ENCODE data around the gene PERCC1.
A peak's percentile ranks its signal among the peaks of the same experiment; 100 is the strongest.

The PERCC1 gene

GRCh38 chr16:1413684-1414531, 17.0 kb upstream of the PERCC1 start:
- H3K4me3 ChIP-seq (ENCODE audit: low read depth in 1 of 2, low read length in 2 of 2): peak overlapping the region; percentile 50 to 89
- peaks cover 0 to 23% of the 10 kb centered on the region in 2 donors for H3K4me1 ChIP-seq (ENCODE audit: control insufficient read depth in 1 of 2, insufficient read depth in 2 of 2, low read length in 2 of 2)
- H3K27ac ChIP-seq (ENCODE audit: low read length): no peak overlapping the region
- peaks cover 0 to 4% of the 10 kb centered on the region in 2 donors for H3K36me3 ChIP-seq (ENCODE audit: control insufficient read depth in 1 of 2, insufficient read depth in 2 of 2, low read length in 2 of 2)
- H3K9me3 ChIP-seq (ENCODE audit: control insufficient read depth in 1 of 2, low read length in 2 of 2): no peaks in the 10 kb centered on the region
- no peaks in the 10 kb centered on the region for H3K27me3 ChIP-seq (ENCODE audit: low read depth, low read length)

- Histone ChIP-seq H3K4me1 (ENCODE audit: control insufficient read depth in 1 of 2, insufficient read depth in 2 of 2, low read length in 2 of 2) (peaks cover 0 to 30% of the 10 kb centered on the region in 2 donors), H3K4me3 (ENCODE audit: low read depth in 1 of 2, low read length in 2 of 2) (peak within 1 kb of the TSS; percentile 50 to 89)
Observed at GRCh38 chr16:1414532-1415260, 16.2 kb upstream of the PERCC1 start, which contains the start of gene UNKL. TSS of gene UNKL (minus strand) at chr16:1414704. CDS start at chr16:1414691, 13 bp downstream.

GRCh38 chr16:1416521-1416941, 14.3 kb upstream of the PERCC1 start:
- Histone ChIP-seq H3K4me1 (ENCODE audit: control insufficient read depth in 1 of 2, insufficient read depth in 2 of 2, low read length in 2 of 2) (peaks cover 0 to 37% of the 10 kb centered on the region in 2 donors), H3K36me3 (ENCODE audit: control insufficient read depth in 1 of 2, insufficient read depth in 2 of 2, low read length in 2 of 2) (no peaks in the 10 kb centered on the region), H3K27me3 (ENCODE audit: low read depth, low read length) (no peaks in the 10 kb centered on the region), H3K4me3 (ENCODE audit: low read depth in 1 of 2, low read length in 2 of 2) (no peak overlapping the region), H3K27ac (ENCODE audit: low read length) (no peak overlapping the region), H3K9me3 (ENCODE audit: control insufficient read depth in 1 of 2, low read length in 2 of 2) (no peaks in the 10 kb centered on the region)

More at GRCh38 chr16:1414532-1415260, 16.2 kb upstream of the PERCC1 start, which contains the start of gene UNKL:
- H3K27me3 ChIP-seq (ENCODE audit: low read depth, low read length): no peaks in the 10 kb centered on the region
- H3K9me3 ChIP-seq (ENCODE audit: control insufficient read depth in 1 of 2, low read length in 2 of 2): no peaks in the 10 kb centered on the region
- H3K36me3 ChIP-seq (ENCODE audit: control insufficient read depth in 1 of 2, insufficient read depth in 2 of 2, low read length in 2 of 2): peaks cover 0 to 4% of the 10 kb centered on the region in 2 donors
- peak within 1 kb of the TSS; percentile 60 for H3K27ac ChIP-seq (ENCODE audit: low read length)

- Histone ChIP-seq H3K4me1 (ENCODE audit: control insufficient read depth in 1 of 2, insufficient read depth in 2 of 2, low read length in 2 of 2) (peaks cover 0 to 26% of the 10 kb centered on the region in 2 donors), H3K27ac (ENCODE audit: low read length) (peak overlapping the region; percentile 89), H3K27me3 (ENCODE audit: low read depth, low read length) (no peaks in the 10 kb centered on the region), H3K9me3 (ENCODE audit: control insufficient read depth in 1 of 2, low read length in 2 of 2) (no peaks in the 10 kb centered on the region), H3K36me3 (ENCODE audit: control insufficient read depth in 1 of 2, insufficient read depth in 2 of 2, low read length in 2 of 2) (no peaks in the 10 kb centered on the region), H3K4me3 (ENCODE audit: low read depth in 1 of 2, low read length in 2 of 2) (peak overlapping the region; percentile 91 to 97)
Observed at GRCh38 chr16:1420111-1420539, 10.8 kb upstream of the PERCC1 start.

- peaks cover 0 to 26% of the 10 kb centered on the region in 2 donors for H3K4me1 ChIP-seq (ENCODE audit: control insufficient read depth in 1 of 2, insufficient read depth in 2 of 2, low read length in 2 of 2)
- H3K36me3 ChIP-seq (ENCODE audit: control insufficient read depth in 1 of 2, insufficient read depth in 2 of 2, low read length in 2 of 2): no peaks in the 10 kb centered on the region
- no peaks in the 10 kb centered on the region for H3K27me3 ChIP-seq (ENCODE audit: low read depth, low read length)
- H3K4me3 ChIP-seq (ENCODE audit: low read depth in 1 of 2, low read length in 2 of 2): no peak overlapping the region
- H3K9me3 ChIP-seq (ENCODE audit: control insufficient read depth in 1 of 2, low read length in 2 of 2): no peaks in the 10 kb centered on the region
- no peak overlapping the region for H3K27ac ChIP-seq (ENCODE audit: low read length)
Observed at GRCh38 chr16:1422076-1422475, 8.8 kb upstream of the PERCC1 start.

- Histone ChIP-seq H3K27me3 (ENCODE audit: low read depth, low read length) (no peaks in the 10 kb centered on the region), H3K36me3 (ENCODE audit: control insufficient read depth in 1 of 2, insufficient read depth in 2 of 2, low read length in 2 of 2) (no peaks in the 10 kb centered on the region), H3K4me3 (ENCODE audit: low read depth in 1 of 2, low read length in 2 of 2) (no peak overlapping the region), H3K4me1 (ENCODE audit: control insufficient read depth in 1 of 2, insufficient read depth in 2 of 2, low read length in 2 of 2) (peaks cover 0 to 16% of the 10 kb centered on the region in 2 donors), H3K27ac (ENCODE audit: low read length) (no peak overlapping the region), H3K9me3 (ENCODE audit: control insufficient read depth in 1 of 2, low read length in 2 of 2) (no peaks in the 10 kb centered on the region)
Observed at GRCh38 chr16:1424028-1424427, 6.8 kb upstream of the PERCC1 start.

GRCh38 chr16:1425616-1426370, 5.1 kb upstream of the PERCC1 start:
- Histone ChIP-seq H3K27ac (ENCODE audit: low read length) (no peak overlapping the region), H3K27me3 (ENCODE audit: low read depth, low read length) (no peaks in the 10 kb centered on the region), H3K4me1 (ENCODE audit: control insufficient read depth in 1 of 2, insufficient read depth in 2 of 2, low read length in 2 of 2) (peaks cover 0 to 3% of the 10 kb centered on the region in 2 donors), H3K4me3 (ENCODE audit: low read depth in 1 of 2, low read length in 2 of 2) (no peak overlapping the region), H3K36me3 (ENCODE audit: control insufficient read depth in 1 of 2, insufficient read depth in 2 of 2, low read length in 2 of 2) (no peaks in the 10 kb centered on the region), H3K9me3 (ENCODE audit: control insufficient read depth in 1 of 2, low read length in 2 of 2) (no peaks in the 10 kb centered on the region)

GRCh38 chr16:1426734-1427471, 4.0 kb upstream of the PERCC1 start:
- H3K36me3 ChIP-seq (ENCODE audit: control insufficient read depth in 1 of 2, insufficient read depth in 2 of 2, low read length in 2 of 2): no peaks in the 10 kb centered on the region
- H3K4me1 ChIP-seq (ENCODE audit: control insufficient read depth in 1 of 2, insufficient read depth in 2 of 2, low read length in 2 of 2): peaks cover 0 to 2% of the 10 kb centered on the region in 2 donors
- H3K9me3 ChIP-seq (ENCODE audit: control insufficient read depth in 1 of 2, low read length in 2 of 2): no peaks in the 10 kb centered on the region
- H3K27me3 ChIP-seq (ENCODE audit: low read depth, low read length): no peaks in the 10 kb centered on the region
- H3K27ac ChIP-seq (ENCODE audit: low read length): no peak overlapping the region
- no peak overlapping the region for H3K4me3 ChIP-seq (ENCODE audit: low read depth in 1 of 2, low read length in 2 of 2)

GRCh38 chr16:1427473-1428461, 3.1 kb upstream of the PERCC1 start:
- H3K4me1 ChIP-seq (ENCODE audit: control insufficient read depth in 1 of 2, insufficient read depth in 2 of 2, low read length in 2 of 2): no peaks in the 10 kb centered on the region
- no peaks in the 10 kb centered on the region for H3K9me3 ChIP-seq (ENCODE audit: control insufficient read depth in 1 of 2, low read length in 2 of 2)
- no peak overlapping the region for H3K4me3 ChIP-seq (ENCODE audit: low read depth in 1 of 2, low read length in 2 of 2)
- H3K27me3 ChIP-seq (ENCODE audit: low read depth, low read length): no peaks in the 10 kb centered on the region
- H3K27ac ChIP-seq (ENCODE audit: low read length): no peak overlapping the region
- H3K36me3 ChIP-seq (ENCODE audit: control insufficient read depth in 1 of 2, insufficient read depth in 2 of 2, low read length in 2 of 2): no peaks in the 10 kb centered on the region

- Histone ChIP-seq H3K27me3 (ENCODE audit: low read depth, low read length) (no peaks in the 10 kb centered on the region), H3K4me3 (ENCODE audit: low read depth in 1 of 2, low read length in 2 of 2) (no peak overlapping the region), H3K36me3 (ENCODE audit: control insufficient read depth in 1 of 2, insufficient read depth in 2 of 2, low read length in 2 of 2) (no peaks in the 10 kb centered on the region), H3K9me3 (ENCODE audit: control insufficient read depth in 1 of 2, low read length in 2 of 2) (no peaks in the 10 kb centered on the region), H3K4me1 (ENCODE audit: control insufficient read depth in 1 of 2, insufficient read depth in 2 of 2, low read length in 2 of 2) (no peaks in the 10 kb centered on the region), H3K27ac (ENCODE audit: low read length) (no peak overlapping the region)
Observed at GRCh38 chr16:1428511-1428910, 2.4 kb upstream of the PERCC1 start.

Data from muscle layer of duodenum (tissue), 2 donors.